GM18508 (cell line): ENCODE results near the gene ZNF628.

ENCODE experiments used
- ATAC-seq: cut with Tn5 transposase; IDR thresholded peaks from one replicate; pipeline ENCODE4 v1.9.1; 2021; ENCODE audit warnings: moderate number of reproducible peaks; ENCODE audit not compliant: insufficient read depth, unreplicated experiment

The ZNF628 gene

DNA sequence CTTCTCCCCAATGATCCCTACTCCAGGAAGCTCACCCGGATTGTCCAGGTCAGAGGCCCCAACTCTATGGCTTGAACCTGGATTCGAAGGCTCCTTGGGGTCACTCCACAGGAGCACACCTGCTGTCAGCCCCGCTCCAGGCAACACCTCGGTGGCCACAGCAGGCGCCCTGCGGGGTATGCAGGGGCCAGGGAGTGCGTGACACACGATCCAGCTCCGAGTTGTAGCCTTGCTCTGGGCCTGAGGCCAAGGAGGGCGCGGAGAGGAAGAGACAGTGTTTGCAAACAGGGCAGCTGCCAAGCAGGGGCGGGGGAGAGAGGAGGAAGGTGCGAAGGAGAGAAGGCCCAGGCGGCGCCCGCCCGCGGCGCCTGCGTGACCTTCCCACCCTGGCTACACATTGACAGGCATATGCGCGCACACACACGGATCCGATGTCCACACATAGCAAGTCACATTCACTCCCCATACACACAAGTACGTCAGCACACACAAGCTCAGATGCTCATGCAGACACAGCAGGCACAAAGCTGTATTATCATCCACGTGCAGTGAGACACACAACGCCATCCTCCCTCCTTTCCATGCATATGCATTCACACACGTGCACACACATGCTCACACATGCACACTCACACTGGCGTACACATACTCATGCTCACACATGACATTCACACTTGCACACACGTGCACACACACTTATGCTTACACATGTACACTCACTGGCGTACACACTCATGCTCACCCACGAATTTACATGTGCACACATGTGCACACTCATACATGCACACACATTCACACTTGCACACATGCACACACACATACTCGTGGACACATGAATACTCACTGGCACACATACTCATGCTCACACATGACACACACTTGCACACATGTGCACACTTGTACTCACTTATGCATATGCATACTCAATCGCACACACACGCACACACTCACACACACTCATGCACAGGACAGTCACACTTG is 50.1 kb downstream of the ZNF628 start:
- ATAC-seq: no peak

DNA sequence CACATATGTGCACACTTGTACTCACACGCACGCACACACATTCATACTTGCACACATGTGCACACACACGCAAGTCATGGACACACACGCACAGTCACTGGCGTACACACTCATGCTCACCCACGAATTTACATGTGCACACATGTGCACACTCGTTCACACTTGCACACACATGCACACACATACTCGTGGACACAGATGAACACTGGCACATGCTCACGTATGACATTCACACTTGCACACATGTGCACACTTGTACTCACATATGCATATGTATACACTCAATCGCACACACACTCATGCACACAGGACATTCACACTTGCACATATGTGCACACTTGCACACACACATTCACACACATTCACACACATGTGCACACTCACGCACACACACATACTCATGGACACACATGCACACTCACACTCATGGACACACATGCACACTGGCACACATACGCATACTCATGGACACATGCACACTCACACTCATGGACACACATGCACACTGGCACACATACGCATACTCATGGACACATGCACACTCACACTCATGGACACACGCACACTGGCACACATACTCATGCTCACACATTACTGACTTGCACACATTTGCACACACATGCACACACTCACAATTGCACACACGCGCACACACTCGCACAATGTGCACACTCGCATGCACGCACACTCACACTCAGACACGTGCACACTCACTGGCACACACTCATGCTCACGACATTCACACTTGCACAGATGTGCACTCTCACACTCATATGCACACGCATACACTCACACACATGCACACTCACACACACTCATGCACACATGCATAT is 51.0 kb downstream of the ZNF628 start:
- no peak for ATAC-seq

DNA sequence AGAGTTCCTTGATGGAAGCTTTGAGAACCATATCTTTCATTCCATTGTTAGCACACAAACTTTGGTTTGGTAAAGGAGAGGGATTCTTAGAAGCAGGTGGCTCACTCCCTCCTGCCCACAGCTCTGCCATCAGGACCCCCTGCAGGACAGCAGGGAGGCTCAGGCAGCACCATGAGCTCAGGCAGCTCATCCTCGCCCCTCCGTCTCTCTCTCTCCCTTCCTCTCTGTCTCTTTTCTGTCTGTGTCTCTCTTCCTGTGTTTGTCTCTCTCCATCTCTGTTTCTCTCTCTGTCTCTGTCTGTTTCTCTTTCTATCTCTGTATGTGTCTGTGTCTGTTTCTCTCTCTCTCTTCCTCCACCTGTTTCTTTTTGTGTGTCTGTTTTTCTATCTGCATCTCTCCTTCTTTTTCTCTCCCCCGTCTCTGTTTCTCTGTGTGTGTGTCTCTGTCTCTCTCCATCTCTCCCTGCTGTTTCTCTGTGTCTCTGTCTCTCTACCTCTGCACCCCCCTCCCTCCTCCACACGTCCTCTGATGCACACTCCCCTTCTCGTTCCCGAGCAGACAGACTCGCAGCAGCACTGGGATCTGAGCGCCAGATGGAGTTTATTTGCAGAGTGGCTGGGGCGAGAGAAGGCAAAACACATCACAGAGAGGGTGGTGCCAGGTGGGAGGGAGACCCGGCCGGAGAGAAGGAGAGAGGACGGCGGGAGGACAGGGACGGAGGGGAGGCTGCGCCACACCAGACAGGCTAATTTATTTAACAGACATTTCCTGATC is 51.8 kb downstream of the ZNF628 start:
- ATAC-seq: no peak

DNA sequence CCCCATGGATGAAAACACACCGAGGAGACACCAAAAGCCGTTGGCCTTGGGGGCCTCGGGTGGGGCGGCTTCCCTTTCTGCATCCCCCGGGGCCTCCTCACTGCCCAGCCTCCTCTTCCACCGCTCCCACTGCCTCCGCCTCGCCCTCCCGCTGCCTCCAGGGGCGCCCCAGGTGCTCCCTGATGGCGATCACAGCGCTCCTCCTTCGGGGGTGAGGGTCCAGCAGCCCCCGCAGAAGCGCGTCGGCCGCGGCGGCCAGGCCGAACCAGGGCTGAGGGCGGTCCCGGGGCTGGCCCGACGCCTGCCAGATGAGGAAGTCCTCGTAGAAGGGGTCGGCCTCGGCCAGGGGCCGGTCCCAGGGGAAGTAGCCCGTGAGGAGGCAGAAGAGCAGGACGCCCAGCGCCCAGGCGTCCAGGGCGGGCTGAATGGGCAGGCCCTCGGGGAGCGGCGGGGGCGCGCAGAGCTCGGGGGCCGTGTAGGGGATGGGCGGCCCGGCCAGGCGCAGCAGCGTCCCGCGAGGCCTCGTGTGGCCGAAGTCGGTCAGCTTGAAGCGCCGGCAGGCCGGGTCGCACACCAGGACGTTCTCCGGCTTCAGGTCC is 53.3 kb downstream of the ZNF628 start:
- no peak for ATAC-seq

DNA sequence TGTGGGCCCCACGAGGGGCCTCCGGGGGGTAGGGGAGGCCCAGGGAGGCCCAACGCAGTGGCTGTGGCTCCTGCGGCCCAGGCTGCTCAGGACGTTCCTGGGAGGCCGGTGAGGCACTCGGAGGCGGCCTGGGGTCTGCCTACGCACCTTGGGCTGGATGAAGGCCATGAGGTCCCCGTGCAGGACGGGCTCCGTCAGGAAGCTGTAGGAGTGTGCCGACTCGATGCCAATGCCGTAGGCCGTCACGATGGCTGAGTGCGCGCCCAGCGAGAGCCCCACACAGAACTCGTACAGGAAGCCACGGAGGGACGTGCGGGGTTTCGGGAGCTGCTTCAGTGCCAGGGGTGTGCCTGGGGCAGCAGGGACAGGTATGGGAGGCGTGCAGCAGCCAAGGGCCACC is 54.6 kb downstream of the ZNF628 start:
- no peak for ATAC-seq
